Lower leg skin (tissue), 4 donors: ENCODE data around the gene APBB2. TPM values are rescaled to one million over a fixed set of nuclear protein-coding genes. Genes with fewer than 3 reads are reported as not detected.

Source experiments
- DNase-seq, 2 donors: peaks; one replicate each; pipeline ENCODE4 v3.0.0-alpha.2; 2019; ENCODE audit warnings: low spot score in 2 of 2
- H3K4me3 ChIP-seq: fragments of 200-600 bp; sonication (generic); 2 replicates; pipeline ENCODE4 v1.5.1; 2017; ENCODE audit warnings: mild to moderate bottlenecking, low read depth; ENCODE audit not compliant: poor library complexity, severe bottlenecking
- POLR2A ChIP-seq, 2 donors: fragments of 450-650 bp; IDR thresholded peaks; one replicate each; pipeline ENCODE4 v1.6.1; 2016 to 2017; ENCODE audit warnings: antibody characterized with exemption in 2 of 2, mild to moderate bottlenecking in 1 of 2, moderate library complexity in 1 of 2
- WGBS, 2 donors: methylation state at CpG; one replicate each; pipeline ENCODE4 v1.1.5; 2018; 5-methylcytosine and 5-hydroxymethylcytosine counted together
- intact Hi-C: fragments of 100-400 bp; cut with DNase I; formaldehyde crosslinking; loops from one replicate; pipeline ENCODE4 v1.15.0; 2023; ENCODE audit warnings: low total_unique reads
- total RNA-seq, 4 donors: library from RNA; depleted of rRNA; stranded (reverse); fragments of >200 nt; gene quantifications; one replicate each; pipeline ENCODE4 v1.1.0, GENCODE V29; 2016
- TF ChIP-seq, protein P1 (sequence below), 3 donors: fragments of 450-650 bp; IDR thresholded peaks; one replicate each; pipeline ENCODE4 v1.5.1; 2016; ENCODE audit warnings: antibody characterized with exemption in 3 of 3, mild to moderate bottlenecking in 3 of 3, moderate library complexity in 2 of 3

APBB2 gene
- total RNA-seq, 4 donors from 2014 or later = 24.0 to 49.2 (median 43.3) TPM

DNA sequence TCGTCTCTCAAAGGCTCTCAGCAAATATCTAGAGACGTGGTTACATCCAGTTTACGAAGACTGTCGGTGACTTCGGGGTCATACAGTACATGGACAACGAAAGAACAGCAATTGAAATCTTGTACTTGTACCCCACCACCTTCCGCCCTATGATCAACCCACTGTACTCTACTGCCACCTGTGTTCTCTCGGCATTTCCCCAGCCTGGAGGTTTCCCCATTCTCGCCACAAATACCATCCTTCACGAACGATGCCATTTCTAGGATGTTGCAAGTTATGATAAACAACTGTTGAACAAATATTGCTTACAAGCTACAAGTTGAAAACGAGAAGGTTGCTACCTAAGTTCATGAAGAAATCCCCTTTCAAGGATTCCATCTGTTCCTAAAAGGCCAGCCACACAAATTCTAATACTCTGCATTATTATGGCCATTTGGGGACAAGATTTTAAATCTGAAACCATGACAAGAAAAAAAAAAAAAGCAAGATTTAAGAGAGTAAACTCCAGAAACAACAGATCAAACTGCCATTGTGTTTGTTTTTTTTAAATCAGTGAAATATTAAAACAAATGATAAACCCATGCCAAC lies 1.6 kb downstream of the APBB2 start:
- intact Hi-C loops = loop anchor here (5.0 kb wide), 2 partner anchors 235 to 290 kb away; no protein-coding TSS in a partner anchor
- 8 to 11% methylated on average over 12 of the region's 12 CpGs for WGBS, 2 donors
- no peak for TF ChIP-seq POLR2A (IDR thresholded peaks at IDR 0.05)
- TF ChIP-seq, protein P1, sequence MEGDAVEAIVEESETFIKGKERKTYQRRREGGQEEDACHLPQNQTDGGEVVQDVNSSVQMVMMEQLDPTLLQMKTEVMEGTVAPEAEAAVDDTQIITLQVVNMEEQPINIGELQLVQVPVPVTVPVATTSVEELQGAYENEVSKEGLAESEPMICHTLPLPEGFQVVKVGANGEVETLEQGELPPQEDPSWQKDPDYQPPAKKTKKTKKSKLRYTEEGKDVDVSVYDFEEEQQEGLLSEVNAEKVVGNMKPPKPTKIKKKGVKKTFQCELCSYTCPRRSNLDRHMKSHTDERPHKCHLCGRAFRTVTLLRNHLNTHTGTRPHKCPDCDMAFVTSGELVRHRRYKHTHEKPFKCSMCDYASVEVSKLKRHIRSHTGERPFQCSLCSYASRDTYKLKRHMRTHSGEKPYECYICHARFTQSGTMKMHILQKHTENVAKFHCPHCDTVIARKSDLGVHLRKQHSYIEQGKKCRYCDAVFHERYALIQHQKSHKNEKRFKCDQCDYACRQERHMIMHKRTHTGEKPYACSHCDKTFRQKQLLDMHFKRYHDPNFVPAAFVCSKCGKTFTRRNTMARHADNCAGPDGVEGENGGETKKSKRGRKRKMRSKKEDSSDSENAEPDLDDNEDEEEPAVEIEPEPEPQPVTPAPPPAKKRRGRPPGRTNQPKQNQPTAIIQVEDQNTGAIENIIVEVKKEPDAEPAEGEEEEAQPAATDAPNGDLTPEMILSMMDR (IDR thresholded peaks at IDR 0.05) = peak in 1 of 3 donors; percentile 13
- H3K4me3 ChIP-seq = no peak overlapping the region
- peak in 1 of 2 donors; percentile 56 for DNase-seq

DNA sequence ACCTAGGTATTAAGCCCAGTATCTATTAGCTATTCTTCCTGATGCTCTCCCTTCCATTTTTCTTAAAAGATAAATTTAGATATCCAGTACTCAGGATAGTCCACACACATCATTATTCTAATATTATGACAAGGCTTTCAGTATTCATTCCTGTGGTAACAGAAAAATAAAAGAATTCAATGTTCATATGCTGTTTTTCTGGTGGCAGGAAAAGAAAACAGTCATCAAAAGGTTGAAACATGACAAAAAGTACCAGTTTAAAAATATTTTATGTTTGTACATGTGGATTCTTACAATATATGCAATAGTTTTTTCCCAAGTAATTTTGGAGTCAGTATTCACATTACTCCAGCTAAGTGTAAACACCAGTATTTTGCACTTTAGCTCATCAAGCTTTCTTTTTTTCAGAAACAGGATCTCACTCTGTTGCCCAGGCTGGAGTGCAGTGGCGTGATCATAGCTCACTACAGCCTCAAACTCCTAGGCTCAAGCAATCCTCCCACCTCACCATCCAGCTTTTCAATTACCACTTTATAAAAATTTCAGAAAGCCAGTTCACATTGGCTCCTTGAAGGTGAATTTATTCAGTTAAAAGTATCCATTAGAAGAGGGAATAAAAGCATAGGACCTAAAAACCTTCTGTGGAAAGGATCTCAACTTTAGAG lies 2.3 kb downstream of the APBB2 start:
- no peak for DNase-seq
- intact Hi-C loops = loop anchor here (5.0 kb wide), 2 partner anchors 235 to 290 kb away; no protein-coding TSS in a partner anchor
- 89 to 97% methylated on average over 1 of the region's 1 CpG for WGBS, 2 donors
- TF ChIP-seq, protein P1 (IDR thresholded peaks at IDR 0.05) = no peak
- TF ChIP-seq POLR2A (IDR thresholded peaks at IDR 0.05) = no peak
- no peak overlapping the region for H3K4me3 ChIP-seq

DNA sequence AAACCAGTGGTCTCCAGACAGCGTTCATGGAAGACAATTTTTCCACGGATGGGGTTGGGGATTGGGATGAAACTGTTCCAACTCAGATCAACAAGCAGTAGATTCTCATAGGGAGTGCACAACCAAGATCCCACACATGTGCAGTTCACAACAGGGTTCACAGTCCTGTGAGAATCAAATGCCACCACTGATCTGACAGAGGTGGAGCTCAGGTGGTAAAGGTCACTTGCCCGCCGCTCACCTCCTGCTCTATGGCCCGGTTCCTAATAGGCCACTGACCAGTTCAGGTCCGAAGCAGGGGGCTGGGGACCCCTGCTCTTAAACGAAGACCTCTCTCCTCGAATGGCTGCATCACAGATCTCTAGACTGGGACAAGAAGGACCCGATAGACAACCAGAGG lies 4.4 kb downstream of the APBB2 start:
- intact Hi-C loops = loop anchor here (5.0 kb wide), 2 partner anchors 233 to 288 kb away; no protein-coding TSS in a partner anchor
- no peak overlapping the region for H3K4me3 ChIP-seq
- TF ChIP-seq POLR2A (IDR thresholded peaks at IDR 0.05) = no peak
- no peak for DNase-seq
- WGBS, 2 donors = 92 to 94% methylated on average over 9 of the region's 9 CpGs

DNA sequence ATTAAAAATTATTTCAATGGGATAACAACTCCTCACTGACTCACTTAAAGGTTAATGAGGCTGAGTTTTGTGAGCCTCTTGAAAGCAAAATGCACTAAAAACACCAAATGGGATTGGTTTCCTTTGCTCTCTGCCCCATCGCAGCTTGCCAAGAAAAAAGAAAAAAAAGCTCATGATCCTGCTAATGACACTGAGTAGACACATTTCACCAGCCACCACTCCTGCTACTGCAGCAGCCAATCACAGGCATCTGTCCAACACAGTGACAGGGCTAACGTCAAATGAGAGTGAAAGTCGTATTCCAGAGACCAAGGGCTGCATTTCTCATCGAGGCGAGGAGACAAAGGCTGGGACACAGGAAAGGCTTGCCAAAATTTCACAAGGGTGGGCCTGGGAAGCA lies 5.2 kb downstream of the APBB2 start:
- no peak for DNase-seq
- TF ChIP-seq, protein P1 (IDR thresholded peaks at IDR 0.05) = no peak
- TF ChIP-seq POLR2A (IDR thresholded peaks at IDR 0.05) = no peak
- no peak overlapping the region for H3K4me3 ChIP-seq
- WGBS, 2 donors = 60 to 70% methylated on average over 5 of the region's 5 CpGs
- intact Hi-C loops = no loop called here

DNA sequence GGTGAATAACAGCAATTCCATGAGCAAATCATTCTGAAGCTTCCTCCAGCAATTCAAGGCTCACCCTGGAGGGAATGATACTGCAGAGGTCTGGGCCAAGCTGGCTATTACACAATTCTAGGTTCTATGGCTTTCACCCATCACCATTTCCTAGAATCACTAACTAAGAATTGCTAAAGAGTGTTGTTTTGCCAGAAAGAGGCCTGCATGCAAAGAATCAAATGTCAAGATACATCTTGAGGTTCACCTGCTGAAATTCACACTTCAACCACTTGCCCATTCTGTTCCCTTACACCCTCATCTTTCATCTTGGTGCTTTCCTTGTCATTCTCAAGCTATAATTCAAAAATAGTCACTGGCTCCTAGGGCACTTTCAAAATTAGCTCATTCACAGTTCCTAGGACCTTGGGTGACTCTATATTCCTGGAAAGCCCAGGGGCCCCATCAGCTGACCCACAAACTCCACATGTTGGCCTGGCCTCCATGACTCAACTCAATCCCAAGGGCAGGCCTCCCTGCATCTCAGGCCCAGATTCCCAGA lies 7.0 kb downstream of the APBB2 start:
- no peak overlapping the region for H3K4me3 ChIP-seq
- TF ChIP-seq, protein P1 (IDR thresholded peaks at IDR 0.05) = no peak
- TF ChIP-seq POLR2A (IDR thresholded peaks at IDR 0.05) = no peak
- intact Hi-C loops = no loop called here
- no peak for DNase-seq

DNA sequence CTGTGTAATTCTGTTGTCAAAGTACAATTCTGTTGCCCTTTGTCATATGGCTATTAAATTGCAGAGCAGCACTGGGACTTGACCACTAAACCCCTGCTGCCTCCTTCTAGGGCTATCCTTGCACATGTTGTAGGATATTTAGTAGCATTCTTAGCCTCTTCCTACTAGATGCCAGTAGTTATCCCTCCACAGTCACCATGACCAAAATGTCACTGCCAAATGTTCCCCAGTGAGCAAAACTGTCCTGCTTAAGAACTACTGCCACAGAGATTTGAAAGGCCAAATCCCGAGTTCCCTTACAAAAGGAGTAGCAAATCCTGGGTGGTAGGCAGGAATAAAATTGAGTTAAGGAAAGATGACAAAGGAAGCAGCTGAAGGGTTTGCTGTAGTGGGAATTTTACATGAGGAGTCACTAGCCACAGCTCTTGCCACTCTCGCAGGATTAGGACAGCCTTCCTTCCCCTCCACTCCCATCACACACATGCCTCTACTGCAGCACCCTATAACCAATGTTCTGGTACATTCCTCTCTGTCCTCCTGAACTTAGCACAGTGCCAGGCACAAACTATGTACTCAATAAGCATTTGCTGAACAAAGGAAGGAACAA lies 8.4 kb downstream of the APBB2 start:
- 75 to 87% methylated on average over 2 of the region's 2 CpGs for WGBS, 2 donors
- TF ChIP-seq, protein P1 (IDR thresholded peaks at IDR 0.05) = no peak
- TF ChIP-seq POLR2A (IDR thresholded peaks at IDR 0.05) = no peak
- no peak overlapping the region for H3K4me3 ChIP-seq
- intact Hi-C loops = no loop called here
- DNase-seq = no peak
